SK-N-SH (cell line): Measurements from ENCODE around the gene SYT17.

Source experiments
- CTCF ChIP-seq: fragments of 200-600 bp; sonication (generic); IDR thresholded peaks from 2 replicates; pipeline ENCODE4 v1.6.1; 2017; ENCODE audit warnings: antibody characterized with exemption, mild to moderate bottlenecking, moderate library complexity
- EZH2phosphoT487 ChIP-seq: fragments of 200-600 bp; sonication (generic); IDR thresholded peaks from 2 replicates; pipeline ENCODE4 v1.6.1; 2017; ENCODE audit warnings: low read depth, mixed run types, mild to moderate bottlenecking, antibody characterized with exemption, moderate library complexity, borderline replicate concordance
- FOXJ3 ChIP-seq: sonication (generic); formaldehyde crosslinking; IDR thresholded peaks from 2 replicates; pipeline ENCODE4 v1.5.1; 2020; ENCODE audit warnings: mild to moderate bottlenecking, missing genetic modification reagents
- MAX ChIP-seq: IDR thresholded peaks from 2 replicates; pipeline ENCODE4 v1.4.0; 2012; ENCODE audit warnings: low read depth
- POLR2AphosphoS5 ChIP-seq: IDR thresholded peaks from 2 replicates; pipeline ENCODE4 v1.6.1; 2012; ENCODE audit warnings: low read depth, low read length
- RFX5 ChIP-seq: IDR thresholded peaks from 2 replicates; pipeline ENCODE4 v1.6.1; 2012; ENCODE audit warnings: mild to moderate bottlenecking, improper control_type of control experiment, low read length
- SMC3 ChIP-seq: IDR thresholded peaks from 2 replicates; pipeline ENCODE4 v1.6.1; 2012; ENCODE audit warnings: low read depth, low read length, improper control_type of control experiment
- TAF1 ChIP-seq: IDR thresholded peaks from 2 replicates; pipeline ENCODE4 v1.6.1; 2012; ENCODE audit warnings: low read depth, mild to moderate bottlenecking, low read length, moderate library complexity, borderline replicate concordance
- USF2 ChIP-seq: fragments of 150-350 bp; IDR thresholded peaks from 2 replicates; pipeline ENCODE4 v1.6.1; 2017; ENCODE audit warnings: antibody characterized with exemption, low read length, low read depth, borderline replicate concordance
- YY1 ChIP-seq: IDR thresholded peaks from 2 replicates; pipeline ENCODE4 v1.4.0; 2012; ENCODE audit warnings: low read depth, mild to moderate bottlenecking

- no peak for TF ChIP-seq SMC3
- TF ChIP-seq POLR2AphosphoS5: no peak
- no peak for TF ChIP-seq CTCF
- TF ChIP-seq FOXJ3: no peak
- no peak for TF ChIP-seq YY1
- TF ChIP-seq RFX5: no peak
- TF ChIP-seq MAX: no peak
- TF ChIP-seq TAF1: no peak
- TF ChIP-seq USF2: no peak
- no peak for TF ChIP-seq EZH2phosphoT487
These were observed 48.5 kb upstream of the SYT17 start for GRCh38 chr16:19119564-19119963.
